ENCODE data around the gene PLAAT5.

- TF ChIP-seq CTCF (IDR thresholded peaks at IDR 0.05) (no peak), POLR2A (IDR thresholded peaks at IDR 0.05) (no peak)
These were observed 2.2 kb downstream of the PLAAT5 start for GRCh38 chr11:63488789-63489188.

Measured in thyroid gland (tissue), 4 donors.